KBM-7 (cell line): ENCODE results near the gene C2orf76.
A peak's percentile ranks its signal among the peaks of the same experiment; 100 is the strongest.
"Not testable (repeated sequence)": the region's sequence is repeated elsewhere in the genome, so short reads cannot be mapped to it uniquely, and the experiment has no call there.

Experiments used
- DNase-seq: peaks from one replicate; pipeline ENCODE4 v3.0.0-alpha.2; 2015
- in situ Hi-C: fragments of 300-500 bp; cut with MboI; formaldehyde crosslinking; loops from 2 replicates; pipeline ENCODE4 v1.14.3; 2020; ENCODE audit warnings: low sequenced_read_pairs, low pct_unique_long_range_greater_than_20kb, mixed read lengths

C2orf76 gene

DNA sequence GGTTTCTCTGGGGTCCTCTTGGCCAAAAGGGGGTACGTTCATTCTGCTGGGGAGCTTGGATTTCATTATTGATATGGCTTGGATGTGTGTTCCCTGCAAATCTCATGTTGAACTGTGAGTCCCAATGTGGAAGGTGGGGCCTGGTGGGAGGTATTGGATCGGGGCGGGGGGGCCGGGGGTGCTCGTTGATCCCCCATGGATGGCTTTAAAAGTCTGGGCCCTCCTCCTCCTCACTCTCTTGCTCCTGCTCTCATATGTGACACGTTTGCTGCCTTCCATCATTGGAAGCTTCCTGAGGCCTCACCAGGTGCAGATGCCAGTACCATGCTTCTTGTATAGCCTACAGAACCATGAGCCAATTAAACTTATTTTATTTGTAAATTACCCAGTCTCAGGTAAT is 11.9 kb upstream of the C2orf76 start:
- in situ Hi-C loops: no loop called here
- DNase-seq: no peak

- in situ Hi-C loops: no loop called here
- no peak for DNase-seq
These were observed 11.3 kb upstream of the C2orf76 start for GRCh38 chr2:119377993-119378345.

DNA sequence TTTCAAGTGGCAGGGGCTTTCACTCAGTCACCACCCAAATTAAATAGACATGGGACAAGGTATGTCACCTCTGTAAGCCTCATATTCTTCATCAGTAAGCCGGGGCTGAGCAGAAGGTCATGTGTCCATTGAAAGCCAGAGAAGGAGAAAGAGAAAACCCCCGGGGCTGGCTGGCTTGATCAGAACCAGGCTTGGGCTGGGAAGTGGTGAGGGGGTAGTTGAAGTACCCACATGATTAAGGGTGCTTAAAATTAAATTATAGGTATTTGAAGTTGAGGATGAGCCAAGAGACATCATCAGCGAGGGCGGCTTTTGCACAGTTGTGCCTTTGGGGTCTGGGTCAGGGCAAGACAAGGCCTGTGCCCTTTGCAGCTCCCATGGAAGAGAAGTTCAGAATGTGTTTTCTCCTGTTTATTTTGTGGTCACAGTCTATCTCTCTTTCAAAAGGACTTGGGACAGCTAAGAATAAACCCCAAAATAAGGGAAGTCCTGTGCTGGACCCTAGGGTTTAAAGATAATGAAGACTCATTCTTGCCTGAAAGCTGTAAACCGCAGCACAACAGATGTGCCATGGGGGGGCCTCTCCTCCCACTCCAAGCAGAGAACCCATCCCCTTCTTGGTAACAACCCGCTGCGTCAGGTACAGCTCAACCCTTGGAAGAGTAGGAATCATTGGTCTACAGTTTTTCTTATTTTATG is 10.8 kb upstream of the C2orf76 start:
- peak; percentile 94 for DNase-seq
- in situ Hi-C loops: no loop called here

DNA sequence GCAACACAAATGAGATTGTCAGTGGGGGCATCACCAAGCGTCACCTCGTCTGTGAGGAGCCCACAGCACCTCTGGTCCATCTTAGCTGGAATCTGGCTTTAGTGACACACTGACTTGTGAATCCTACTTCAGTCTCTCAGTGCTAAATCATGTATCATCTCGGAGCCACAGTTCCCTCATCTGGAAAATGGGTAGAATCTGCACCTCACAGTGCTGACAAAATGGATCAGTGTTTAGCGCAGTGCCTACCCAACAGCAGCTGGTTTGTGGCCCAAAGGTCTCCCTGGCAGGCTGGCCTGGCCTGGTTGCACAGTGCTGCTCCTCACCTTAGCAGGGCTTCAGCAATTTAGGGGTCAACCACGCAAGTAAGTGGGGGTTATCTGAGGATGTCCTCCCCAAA is 10.2 kb upstream of the C2orf76 start:
- DNase-seq: no peak
- in situ Hi-C loops: no loop called here

GRCh38 chr2:119376406-119376805 is 9.8 kb upstream of the C2orf76 start:
- in situ Hi-C loops, DNase-seq: not testable (repeated sequence)

DNA sequence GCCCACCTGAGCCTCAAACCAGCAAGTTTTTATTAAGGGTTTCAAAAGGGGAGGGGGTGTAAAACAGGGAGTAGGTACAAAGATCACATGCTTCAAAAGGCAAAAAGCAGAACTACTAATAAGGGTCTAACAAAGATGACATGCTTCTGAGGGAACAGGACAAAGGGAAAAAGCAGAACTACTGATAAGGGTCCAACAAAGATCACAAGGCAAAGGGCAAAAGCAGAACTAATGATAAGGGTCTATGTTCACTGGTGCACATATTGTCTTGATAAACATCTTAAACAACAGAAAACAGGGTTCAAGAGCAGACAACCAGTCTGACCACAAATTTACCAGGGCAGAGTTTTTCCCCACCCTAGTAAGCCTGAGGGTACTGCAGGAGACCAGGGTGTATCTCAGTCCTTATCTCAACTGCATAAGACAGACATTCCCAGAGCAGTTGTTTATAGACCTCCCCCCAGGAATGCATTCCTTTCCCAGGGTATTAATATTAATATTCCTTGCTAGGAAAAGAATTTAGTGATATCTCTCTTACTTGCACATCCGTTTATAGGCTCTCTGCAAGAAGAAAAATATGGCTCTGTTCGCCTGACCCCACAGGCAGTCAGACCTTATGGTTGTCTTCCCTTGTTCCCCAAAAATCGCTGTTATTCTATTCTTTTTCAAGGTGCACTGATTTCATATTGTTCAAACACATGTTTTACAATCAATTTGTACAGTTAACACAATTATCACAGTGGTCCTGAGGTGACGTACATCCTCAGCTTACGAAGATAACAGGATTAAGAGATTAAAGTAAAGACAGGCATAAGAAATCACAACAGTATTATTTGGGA is 7.5 kb upstream of the C2orf76 start:
- in situ Hi-C loops: not testable (repeated sequence)
- peak; percentile 80 for DNase-seq

GRCh38 chr2:119372778-119373568 is 6.3 kb upstream of the C2orf76 start:
- DNase-seq: no peak

DNA sequence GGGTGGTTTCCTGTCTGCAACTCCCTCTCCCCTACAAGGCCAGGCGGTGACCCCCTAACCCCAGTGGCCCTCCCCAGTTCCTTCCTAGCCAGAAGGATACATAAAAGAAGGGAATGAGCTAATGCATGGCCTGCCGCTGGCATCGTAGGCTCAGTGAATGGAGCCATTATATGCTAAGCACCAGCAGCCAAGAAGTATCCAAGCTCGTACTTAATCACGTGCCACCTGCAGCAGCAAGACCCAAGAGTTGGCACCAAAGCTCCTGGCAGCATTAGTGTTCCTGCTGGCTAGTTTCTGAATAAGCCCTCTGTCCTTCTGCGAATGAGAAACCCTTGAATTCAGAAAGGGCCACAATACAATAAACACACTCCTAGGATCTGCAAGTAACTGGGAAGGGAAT is 4.5 kb upstream of the C2orf76 start:
- no peak for DNase-seq
- in situ Hi-C loops: no loop called here

More at GRCh38 chr2:119372778-119373568, 6.3 kb upstream of the C2orf76 start:
- in situ Hi-C loops: no loop called here

GRCh38 chr2:119369845-119370244 is 3.2 kb upstream of the C2orf76 start:
- DNase-seq: no peak
- in situ Hi-C loops: no loop called here

DNA sequence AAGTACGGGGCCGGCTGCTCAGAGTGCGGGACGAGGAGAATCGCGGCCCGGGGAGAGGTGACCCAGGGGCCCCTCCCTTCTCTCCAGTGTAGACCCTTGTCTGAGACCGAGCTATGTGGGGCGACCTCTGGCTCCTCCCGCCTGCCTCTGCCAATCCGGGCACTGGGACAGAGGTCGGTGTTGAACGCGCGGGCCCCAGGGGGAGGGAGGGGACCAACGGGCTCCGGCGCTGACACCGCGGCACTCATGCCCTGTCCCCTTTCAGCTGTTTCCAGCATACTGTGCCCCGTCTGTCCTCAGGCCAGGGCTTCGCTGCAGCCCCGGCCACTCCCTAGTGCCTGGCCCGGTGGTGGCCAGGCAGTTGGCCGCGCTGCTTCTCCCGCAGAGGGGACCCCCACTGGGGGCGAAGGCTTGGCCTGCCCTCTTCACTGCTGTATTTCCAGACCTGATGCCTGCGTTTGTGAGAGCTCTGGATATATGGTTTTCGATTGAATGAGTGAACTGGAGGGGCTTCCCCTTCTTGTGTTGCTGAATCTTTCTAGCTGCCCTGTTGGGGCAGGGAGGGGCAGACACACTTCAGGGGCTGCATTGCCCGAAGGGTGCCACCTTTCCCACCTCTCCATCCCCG is 952 bp upstream of the C2orf76 start:
- in situ Hi-C loops: no loop called here
- peak; percentile 45 for DNase-seq

DNA sequence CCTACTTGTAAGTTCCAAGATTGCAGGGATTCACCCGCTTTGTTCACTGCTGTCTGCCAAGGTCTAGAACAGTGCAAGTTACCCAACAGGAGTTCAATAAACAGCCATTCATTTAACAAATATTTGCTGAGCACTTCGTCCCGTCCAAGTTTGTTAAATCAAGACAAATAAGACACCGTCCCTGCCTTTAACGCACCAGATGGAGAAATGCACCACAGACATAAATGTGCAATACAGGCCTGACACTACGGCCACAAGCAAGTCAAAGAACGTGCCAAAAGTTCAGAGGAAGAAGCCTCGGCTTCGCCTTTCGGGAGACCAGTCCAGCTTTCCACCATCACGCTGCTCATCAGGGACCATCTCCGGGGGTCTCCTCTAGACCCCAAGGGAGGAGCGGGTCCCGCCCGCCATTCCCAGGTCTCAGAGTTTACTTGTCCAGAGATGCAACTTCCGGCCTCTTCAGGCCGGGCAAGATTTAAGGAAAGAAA is 429 bp downstream of the C2orf76 start:
- in situ Hi-C loops: no loop called here
- no peak for DNase-seq

DNA sequence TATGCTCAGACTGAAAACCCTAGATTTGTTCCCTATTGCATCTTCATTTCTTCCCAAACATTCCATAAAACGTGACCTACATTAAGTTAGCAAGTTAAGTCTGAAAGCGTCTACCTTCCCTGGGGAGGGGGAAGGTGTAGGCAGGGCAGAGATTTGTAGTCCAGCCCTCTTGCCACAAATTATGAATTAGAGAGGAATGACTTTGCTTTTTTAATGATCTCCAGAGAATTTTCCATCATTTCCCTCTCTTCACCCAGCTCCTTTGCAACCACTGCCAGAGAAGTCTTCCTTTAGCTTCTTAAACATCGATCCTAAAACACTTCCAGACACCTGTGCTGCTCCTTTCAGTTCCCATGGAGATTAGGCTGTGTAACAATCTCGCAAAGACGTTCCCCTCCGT is 1.2 kb downstream of the C2orf76 start:
- DNase-seq: no peak
- in situ Hi-C loops: no loop called here

- DNase-seq: no peak
- in situ Hi-C loops: no loop called here
These were observed 1.8 kb downstream of the C2orf76 start for GRCh38 chr2:119364798-119365197.

DNA sequence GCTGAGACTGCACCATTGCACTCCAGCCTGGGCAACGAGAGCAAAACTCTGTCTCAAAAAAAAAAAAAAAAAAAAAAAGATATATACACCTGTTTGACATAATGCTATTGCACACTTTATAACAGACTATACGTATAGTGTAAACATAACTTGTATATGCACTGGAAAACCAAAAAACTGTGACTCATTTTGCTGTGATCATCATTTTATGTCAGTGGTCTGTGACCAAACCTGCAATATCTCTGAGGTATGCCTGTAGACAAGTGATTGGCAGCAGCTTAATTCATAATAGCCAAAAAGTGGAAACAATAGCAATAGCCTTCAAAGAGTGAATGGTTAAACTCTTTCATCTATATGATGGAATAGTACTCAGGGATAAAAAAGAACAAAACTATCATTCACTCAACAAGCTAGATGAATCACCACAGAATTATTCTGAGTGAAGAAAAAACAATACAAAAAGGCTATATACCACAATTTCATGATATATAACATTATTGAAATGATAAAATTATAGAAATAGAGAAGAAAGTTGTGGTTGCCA is 6.1 kb downstream of the C2orf76 start:
- in situ Hi-C loops: no loop called here
- no peak for DNase-seq

DNA sequence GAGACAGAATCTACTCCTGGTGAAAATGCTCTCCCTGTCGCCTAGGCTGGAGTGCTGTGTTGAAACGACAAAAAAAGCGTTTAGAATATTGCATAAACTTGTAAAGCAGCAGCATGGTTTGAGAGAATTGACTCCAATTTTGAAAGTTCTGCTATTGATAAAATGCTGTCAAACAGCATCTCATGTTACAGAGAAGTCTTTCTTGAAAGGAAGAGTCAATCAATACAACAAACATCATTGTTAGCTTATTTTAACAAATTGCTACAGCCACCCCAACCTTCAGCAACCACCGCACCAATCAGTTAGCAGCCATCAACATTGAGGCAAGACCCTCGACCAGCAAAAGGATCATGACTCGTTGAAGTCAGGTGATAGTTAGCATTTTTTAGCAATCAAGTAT is 6.9 kb downstream of the C2orf76 start:
- in situ Hi-C loops: no loop called here
- DNase-seq: no peak

- in situ Hi-C loops: no loop called here
These were observed 11.8 kb downstream of the C2orf76 start for GRCh38 chr2:119354860-119355259.

DNA sequence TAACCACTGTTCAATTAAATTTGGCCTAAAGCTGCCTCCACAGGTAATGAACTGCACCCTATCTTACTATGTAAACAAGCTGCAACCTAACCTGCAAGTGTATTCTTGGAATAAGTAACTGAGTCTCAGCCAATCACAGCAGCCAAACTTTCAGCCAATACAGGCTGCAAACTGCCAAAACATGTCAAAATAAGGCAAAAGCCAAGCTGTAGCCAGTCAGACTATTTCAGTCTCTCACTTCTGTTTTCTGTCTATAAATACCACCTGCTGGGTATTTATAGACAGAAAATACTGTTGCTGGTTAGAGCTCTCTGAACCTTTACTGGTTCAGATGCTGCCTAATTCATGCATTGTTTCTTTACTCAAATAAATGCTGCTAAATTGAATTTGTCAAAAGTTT is 14.3 kb downstream of the C2orf76 start:
- in situ Hi-C loops: no loop called here

More at GRCh38 chr2:119354860-119355259, 11.8 kb downstream of the C2orf76 start:
- no peak for DNase-seq

GRCh38 chr2:119350311-119350998 is 16.2 kb downstream of the C2orf76 start:
- in situ Hi-C loops: no loop called here
- DNase-seq: no peak

More for the DNA sequence above, 14.3 kb downstream of the C2orf76 start:
- DNase-seq: peak; percentile 68
